Dermis microvascular lymphatic vessel endothelial cell (primary cell): ENCODE measurements around the gene DBN1. TPM values are rescaled to one million over a fixed set of nuclear protein-coding genes. Genes with fewer than 3 reads are reported as not detected.
A peak's percentile ranks its signal among the peaks of the same experiment; 100 is the strongest.
"Not testable (repeated sequence)": the region's sequence is repeated elsewhere in the genome, so short reads cannot be mapped to it uniquely, and the experiment has no call there.

Source experiments
- DNase-seq, 2 donors: peaks; one replicate each; pipeline versions ENCODE4 v3.0.0 to v3.0.0-alpha.2; 2010; ENCODE audit warnings: low read depth in 2 of 2
- total RNA-seq: library from RNA; depleted of rRNA; stranded (reverse); fragments of >200 nt; gene quantifications from 2 replicates; pipeline ENCODE4 v1.2.1, GENCODE V29; 2014

The DBN1 gene
- total RNA-seq, 1 donor from 2014 or later, result 95.9 TPM

DNA sequence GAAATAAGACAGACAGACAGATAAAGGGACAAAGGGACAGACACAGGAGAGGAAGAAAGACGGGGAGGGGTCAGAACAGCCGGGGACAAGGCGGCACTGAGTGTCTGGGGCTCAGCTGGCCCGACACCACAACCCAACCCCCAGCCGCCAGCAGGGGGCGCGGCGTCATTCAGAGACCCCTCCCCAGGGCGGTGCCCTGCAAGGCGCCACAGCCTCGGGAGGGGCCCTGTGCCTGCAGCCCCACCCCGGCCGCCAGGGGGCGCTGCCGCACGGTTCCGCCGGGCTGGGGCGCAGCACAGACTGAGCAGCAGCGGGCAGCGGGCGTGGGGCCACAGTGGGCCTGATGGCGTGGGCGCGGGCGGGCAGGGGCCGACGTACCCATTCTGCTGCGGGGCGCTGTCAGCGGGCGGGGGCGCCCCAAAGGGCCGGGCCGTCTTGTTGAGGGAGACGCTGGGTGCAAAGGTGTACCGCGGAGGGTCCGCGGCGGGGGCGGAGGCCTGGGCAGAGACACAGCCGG is 18.1 kb upstream of the DBN1 start:
- DNase-seq, result peak in 1 of 2 donors; percentile 74

DNA sequence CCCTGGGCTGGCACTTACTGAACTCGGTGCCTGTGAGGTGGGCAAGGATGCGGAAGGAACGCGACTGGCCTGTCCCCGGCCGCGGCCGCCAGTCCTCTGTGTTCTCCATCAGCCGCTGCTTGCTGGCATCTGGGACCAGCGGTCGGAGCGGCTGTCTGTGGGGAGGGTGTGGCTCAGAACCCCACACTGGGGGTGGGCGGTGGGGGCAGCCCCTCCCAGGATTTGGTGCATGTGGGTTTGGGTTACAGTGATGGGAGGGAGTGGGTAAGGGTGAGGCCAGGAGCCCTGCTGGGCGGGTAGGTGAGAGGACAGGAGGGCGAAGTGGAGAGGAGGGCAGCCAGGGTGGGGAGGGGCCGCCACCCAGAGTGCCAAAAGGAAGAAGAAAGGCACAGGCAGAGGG is 17.6 kb upstream of the DBN1 start:
- no peak for DNase-seq

DNA sequence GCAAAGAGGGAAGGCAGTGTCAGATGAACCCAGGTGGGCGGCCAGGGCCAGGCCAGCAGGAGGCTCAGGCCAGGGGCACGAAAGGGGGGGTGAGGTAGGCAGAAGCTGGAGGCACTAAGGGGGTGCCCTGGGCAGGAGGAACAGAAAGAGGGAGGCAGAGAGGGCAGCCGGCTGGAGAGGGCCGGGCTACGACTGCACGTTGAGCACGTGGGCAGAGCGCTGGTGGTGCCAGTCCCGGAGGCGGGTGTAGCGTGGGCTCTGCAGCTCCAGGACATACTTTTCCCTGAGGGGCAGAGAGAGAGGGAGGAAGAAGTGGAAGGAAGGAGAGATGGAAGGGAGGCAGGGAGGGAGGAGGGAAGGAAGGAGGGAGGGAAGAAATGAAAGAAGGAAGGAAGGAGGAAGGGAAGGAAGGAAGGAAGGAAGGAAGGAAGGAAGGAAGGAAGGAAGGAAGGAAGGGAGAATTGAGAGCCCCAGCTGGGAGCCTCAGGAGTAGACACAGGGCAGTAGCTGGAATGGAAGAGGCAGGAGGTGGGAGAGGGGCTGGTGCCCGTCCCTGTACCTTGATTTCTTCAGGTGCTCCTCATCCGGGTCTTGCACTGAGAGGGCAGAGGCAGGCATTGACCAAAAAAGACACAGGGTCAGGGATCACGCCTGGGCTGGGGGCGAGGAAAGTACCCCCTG is 17.0 kb upstream of the DBN1 start:
- DNase-seq, result no peak

DNA sequence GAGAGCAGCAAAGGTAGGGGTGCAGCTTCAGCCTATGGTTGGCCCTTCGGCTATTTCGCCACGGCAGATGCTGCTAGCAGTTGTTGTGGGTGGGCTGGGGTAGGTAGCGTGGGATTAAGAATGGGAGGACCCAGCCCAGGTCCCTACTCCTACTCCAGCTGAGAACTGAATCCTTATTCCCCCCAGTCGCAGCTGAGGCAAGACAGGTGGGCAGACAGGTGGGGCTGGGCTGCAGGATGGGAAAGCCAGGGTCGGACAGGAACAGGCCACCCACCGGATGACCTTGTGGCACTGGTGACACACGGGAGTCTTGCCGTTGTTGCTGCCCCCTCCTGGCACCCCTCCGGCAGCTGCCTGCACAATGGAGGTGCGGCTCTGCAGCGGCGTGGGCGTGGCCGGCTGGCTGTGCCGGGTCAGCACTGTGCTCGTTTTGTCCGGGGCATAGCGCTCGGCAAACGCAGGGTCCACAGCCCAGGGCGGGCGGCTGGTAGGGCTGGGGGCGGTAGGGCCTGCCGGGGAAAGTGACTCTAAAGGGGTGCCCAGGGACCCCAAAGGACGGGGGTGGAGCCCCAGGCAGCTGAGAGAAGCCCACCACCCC is 15.8 kb upstream of the DBN1 start:
- peak in 1 of 2 donors; percentile 32 for DNase-seq

DNA sequence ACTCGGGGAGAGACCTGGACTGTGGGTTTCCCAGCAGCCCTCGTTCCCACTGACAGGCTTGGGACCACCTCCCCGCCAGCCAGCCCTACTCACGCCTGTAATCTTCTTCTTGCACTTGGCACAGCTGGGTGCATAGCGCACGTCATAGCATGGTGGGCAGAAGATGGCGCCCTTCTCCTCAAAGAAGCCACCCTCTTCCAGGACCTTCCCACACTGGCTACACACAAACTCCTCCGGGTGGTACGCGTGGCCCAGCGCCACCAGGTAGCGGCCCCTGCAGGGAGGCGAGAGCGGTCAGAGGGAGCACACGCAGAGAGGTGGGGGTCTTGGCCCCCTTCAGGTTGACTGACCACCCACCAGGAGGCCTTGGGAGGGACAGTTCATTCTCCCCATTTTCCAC is 14.5 kb upstream of the DBN1 start:
- no peak for DNase-seq

DNA sequence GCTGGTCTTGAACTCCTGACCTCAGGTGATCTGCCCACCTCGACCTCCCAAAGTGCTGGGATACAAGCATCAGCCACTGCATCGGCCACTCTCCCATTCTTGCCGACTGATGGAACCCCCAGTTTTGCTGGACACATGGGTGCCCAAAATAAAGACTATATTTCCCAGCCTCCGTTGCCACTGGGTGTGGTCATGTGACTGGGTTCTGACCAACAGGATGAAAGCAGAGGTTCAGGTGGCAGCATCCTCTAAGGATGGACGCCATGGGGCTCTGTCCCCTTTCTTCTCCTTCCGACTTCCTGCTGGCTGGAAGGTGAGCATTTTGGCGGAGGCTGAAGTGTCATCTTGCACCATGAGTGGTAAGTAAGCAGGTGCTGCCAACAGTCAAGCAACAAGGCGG is 13.7 kb upstream of the DBN1 start:
- DNase-seq, result no peak

DNA sequence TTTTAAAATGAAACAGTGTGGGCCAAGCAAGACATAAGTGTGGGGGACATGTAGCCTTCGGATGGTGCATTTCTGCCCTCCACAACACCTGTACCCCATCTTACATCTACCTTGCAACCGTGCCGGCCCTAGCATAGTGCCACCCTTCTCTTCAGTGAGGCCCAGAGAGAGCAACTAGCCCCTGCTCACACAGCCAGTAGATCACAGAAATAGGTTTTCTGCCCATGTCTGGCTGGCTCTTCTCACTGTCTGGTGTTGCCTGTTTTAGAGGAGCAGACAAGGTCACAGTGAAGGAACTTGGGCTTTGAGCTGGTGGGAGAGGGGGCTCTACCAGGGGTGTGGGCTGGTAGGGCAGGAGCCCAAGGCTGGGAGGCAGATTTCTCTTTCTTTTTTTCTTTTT is 12.8 kb upstream of the DBN1 start:
- no peak for DNase-seq

DNA sequence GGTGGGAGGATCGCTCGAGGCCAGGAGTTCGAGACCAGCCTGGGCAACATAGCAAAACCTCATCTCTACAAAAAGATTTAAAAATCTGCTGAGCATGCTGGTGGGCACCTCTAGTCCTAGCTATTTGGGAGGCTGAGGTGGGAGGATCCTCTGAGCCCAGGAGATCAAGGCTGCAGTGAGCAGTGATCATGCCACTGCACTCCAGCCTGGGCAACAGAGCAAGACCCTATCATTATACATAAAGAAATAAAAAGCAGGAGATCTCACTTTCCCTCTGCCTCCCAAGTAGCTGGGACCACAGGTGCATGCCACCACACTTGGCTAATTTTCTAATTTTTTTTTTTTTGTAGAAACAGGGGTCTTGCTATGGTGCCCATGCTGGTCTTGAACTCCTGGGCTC is 12.3 kb upstream of the DBN1 start:
- DNase-seq, result not testable (repeated sequence)

DNA sequence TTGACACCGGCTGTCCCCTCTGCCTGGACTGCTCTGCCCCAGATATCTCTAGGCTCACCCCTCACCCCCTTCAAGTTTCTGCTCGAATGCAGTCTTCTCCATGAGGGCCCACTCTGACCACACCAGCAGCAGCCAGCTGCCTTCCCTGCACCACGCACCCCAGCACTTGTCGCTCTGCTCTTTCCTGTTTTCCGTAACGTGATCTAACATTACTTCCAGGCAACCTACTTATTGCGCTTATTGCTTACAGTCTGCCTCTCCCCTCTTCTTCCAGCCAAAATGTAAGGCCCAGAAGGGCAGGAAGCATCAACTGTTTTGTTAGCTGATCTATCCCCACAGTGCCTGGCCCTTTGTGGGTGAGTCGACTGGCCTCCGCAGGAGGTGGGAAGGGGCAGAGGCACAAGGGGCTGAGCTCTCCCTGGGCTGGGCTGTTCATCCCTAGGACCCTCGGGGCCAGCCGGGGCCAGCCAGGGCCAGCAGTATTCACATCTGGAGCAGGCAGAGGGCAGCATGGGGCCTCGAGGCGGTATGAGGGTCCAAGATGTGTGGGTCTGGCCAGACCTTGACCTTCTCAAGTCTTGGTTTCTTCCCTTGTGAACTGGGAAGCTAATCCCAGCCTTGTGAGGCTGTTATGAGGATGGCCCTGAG is 11.6 kb upstream of the DBN1 start:
- no peak for DNase-seq

DNA sequence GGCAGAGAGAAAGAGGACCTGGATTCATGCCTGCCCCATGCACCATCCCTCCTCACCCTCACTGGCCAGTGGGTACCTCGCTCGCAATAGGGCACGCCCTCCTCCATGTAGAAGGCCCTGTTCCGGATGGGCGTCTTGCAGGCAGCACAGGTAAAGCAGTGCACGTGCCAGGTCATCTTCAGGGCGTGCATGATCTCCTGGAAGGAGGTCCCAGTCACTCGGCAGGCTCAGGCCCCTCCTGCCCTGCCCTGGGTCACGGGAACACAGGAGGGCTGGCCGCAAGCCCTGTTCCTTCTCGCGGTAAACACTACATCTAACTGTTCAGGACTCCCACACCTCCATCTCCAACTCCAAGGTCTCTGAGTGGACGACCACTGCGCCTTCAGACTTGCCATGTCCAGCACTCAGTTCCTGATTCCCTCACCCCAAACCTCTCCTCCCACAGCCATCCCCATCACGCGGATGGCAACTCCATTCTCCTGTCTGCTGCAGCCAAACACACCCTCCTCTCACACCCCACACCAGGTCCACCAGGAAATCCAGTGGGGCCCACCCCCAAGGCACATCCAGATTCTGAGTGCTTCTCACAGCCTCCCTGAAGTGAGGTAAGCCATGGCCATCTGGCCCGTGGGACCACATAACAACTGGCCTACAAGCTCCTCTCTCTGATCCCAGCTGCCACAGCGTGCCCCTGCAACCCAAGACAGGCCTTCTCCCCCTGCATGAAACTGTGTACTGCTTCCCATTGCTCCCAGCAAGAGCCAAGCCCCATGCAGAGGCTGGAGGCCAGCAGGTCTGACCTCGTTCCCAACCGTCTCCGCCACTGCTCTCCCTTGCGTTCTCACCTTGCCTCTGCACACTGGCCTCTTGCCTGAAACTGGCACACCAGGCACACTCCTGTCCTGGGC is 10.8 kb upstream of the DBN1 start:
- DNase-seq, result no peak

DNA sequence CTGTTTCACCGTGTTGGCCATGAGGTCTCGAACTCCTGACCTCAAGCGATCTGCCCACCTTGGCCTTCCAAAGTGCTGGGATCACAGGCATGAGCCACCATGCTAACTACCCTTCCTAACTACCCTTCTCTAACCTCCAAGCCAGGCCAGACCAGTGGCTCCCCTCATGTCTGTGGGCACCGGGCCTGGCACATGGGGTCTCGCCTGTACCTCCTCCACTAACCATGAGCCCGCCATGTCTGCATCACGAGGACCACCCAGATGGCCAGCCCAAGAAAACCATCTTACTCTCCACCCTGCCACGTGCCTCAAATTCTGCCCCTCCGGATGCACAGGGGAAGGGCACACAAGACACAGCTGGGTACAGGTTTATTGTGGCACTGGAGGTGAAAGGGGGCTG is 9.6 kb upstream of the DBN1 start:
- DNase-seq, result no peak

DNA sequence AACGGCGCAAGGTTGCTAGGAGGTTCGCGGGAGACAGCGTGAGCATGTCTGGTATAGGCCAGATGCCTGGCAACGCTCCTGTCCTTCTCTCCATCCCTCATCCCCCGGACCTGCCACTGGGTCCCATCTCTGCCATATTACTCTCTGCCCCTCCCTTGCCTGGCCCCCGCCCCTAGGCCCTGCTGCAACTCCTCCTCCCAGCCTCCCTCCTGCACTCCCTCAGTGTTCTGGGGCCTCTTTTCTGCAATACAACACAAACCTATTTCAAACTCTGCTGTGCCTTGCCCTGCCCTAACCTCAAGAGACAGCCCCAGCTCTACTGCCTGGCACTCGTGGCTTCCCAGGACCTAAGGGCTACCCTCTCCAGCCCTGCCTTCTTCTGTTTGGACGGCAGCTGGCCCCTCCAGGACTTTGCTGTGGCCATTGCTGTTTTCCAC is 8.9 kb upstream of the DBN1 start:
- no peak for DNase-seq

DNA sequence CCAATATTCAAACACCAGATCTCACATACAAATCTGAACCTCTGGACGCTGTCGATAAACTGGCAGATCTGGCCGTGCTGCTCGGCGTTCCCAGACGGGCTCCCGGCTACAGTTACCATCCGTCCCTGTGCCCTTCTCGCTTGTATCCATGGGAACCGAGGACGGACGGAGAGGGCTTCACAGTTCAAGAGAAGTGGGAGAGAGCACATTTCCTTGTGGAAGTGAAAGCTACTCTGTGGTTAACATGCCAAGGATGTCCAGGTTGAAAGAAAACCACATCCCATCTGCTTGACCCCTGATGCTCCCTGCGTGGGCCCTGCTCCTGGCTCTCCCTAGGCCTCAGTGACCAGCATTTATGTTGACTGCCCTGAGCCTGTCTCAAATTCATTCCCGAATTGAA is 6.3 kb upstream of the DBN1 start:
- DNase-seq, result no peak

DNA sequence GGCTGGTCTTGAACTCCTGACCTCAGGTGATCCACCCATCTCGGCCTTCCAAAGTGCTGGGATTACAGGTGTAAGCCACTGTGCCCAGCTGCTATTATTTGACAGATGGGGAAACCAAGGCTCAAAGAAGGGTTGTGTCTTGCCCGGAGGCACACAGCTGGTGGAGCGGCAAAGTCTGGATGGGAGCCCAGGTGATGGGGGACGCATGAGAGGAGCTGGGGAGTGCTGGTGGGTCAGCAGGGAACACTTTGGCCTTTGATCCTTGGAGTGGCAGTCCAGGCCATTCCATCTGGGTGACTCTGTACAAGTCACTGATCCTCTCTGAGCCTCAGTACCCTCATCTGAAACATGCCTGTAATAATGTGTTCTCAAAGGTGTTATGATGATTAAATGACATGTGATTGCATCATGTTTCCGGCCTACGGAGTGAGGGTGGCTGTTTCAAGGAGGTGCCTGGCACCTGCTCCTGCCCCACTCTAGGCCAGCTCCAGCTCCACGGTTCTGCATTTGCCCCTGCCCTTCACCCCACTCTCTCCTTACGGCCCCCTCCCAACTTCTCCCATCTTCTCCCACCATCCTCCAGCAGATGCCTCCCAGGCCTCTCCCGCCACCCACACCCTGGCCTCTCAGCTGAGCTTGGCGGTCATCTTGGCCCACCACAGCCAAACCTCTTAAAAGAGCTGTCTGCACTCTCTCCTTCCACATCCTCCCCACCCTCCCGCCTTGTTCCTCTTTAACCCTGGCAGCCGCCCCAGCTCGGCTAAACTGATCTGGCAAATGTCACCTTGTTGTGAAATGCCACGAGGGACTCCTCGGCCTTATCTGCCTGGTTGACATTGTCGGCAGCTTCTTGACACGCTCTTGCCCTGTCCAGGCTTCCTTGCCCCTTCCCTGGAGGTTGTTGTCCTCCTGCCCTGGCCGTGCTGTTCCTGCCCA is 5.5 kb upstream of the DBN1 start:
- DNase-seq, result no peak

DNA sequence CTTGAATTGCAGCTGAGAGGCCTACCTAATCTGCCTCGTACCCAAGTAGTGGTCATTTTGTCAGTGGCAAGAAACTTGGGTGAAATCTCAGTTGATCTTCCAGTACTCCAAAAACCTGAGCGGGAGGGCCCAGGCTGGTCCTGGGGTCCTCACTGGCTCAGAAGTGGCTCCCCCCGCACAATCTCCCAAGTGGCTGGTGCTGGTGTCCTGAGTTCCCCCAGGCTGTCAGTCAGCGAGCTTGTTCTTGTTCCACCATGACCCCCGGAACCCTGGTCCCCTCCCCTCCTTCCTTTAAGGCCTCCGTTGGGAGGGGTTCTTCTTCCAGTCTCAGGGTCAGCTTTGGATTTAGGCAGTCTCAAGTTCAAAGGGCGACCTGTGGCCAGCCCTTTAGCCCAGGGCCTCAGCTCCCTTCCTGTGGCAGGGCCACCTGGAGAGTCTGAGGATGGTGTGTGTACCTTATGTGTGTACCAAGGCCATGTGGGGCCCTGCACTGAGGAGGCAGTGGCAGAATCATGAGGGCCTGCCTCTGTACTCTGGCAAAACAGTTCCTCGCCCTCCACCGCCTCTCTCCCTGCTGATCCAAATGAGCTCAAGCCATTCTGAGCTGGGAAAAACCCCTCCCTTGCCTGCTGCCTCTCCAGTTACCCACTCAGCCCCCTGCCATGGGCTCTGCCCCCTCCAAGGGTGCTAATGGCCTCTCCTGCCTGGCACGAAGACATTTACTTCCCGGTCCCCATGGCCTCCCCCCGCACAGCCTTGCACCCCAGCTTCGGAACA is 4.5 kb upstream of the DBN1 start:
- DNase-seq, result no peak

DNA sequence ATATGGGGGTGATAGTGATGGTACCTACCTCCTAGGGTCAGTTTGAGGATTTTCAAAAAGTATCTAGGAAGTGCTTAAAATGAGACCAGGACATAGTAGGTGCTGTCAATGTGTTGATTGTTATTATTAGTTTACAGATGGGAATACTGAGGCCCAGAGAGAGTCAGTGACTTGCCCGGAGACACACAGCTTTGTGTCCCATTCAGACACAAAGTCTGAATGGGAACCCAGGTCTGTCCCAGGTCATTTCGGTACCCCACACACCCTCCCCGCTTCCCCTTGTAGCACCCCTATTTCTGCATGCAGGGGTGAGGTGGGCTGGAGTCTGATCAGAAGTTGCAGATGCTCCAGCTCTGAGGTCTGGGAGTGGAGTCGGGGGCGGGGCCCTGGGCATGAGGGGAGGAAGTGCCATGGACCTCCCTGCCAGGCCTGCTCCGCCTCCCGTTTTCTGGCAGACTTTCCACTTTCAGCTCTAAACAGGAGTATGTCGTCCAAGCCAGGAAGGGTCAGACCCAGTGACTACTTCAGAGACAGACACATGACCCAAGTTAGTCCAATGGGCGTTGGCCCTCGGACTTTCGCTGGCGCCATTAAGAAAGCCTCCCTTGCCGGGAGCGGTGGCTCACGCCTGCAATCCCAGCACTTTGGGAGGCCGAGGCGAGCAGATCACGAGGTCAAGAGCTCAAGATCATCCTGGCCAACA is 3.2 kb upstream of the DBN1 start:
- peak in 1 of 2 donors; percentile 76 for DNase-seq

DNA sequence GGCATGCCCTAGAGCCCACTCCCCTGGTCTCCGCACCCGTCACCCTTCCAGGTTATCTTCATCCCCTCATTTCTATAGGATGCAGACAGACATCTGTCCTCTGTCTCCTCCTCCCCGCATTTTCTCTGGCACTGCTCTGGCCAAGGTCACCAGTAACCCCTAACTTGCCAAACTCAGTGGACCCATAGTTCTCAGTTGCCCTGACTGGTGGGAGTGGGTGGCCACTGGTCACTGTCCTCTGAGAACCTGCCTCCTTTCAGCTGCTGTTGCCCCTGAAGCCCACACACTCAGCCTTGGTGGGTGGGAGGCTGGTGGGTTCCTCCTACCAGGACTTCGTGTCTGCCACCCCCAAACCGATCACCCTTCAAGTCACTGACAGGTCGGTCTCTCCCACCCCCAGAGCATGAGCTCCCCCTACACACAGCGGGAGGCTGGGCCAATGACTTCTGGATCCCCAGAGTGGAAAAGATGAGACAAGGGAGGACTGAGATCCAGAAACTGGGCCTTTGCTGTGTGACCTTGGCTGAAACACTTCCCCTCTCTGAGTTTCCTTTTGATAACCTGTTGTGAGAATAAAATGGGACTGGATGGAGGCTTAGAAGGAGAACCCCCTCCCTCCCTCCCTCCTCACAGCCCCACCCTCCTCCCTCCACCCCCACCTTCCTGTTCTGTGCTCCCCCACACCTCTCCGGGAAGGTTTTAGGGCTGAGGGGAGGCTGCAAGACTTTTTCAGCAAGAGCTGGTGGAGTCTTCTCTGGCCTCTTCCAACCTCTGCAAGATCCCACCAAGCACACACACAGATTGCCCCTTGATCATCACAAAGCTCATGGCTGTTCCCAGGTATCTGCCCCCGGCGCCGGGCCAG is 2.4 kb upstream of the DBN1 start:
- DNase-seq, result no peak

DNA sequence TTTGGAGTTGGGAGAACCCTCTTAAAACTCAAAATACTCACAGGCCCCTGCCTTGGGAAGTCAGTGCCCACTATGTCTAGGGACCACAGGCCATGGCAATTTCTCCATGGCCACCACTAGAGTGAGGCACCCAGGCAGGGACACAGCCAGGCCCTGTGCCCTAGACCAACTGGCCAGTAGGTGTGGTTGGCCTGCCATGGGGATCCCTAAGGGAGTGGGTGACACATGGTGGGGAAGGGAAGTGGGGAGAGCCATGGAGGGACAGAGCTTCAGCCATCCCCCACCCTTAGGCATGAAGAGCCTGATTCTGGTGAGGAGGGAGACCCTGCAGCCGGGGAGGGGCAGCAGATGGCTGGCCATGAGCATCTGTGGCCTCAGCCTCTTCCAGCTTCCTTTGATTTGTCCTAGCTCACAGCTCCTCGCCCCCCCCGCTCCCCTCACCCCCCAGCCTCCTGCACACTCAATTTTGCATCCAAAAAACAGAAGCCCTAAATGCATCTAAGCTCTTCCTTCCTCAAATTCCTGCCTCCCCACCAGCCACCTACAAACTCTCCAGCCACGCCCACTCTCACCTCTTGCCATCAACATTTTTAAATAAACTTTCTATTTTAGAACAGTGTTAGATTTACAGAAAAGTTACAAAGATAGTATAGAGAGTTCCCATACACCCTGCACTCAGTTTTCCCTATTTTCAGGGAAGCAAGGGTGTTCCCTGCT is 1.6 kb upstream of the DBN1 start:
- no peak for DNase-seq
